GM23248 (cell line): ENCODE data around the gene KRTAP1-1. TPM values are rescaled to one million over a fixed set of nuclear protein-coding genes. Genes with fewer than 3 reads are reported as not detected.

ENCODE experiments used
- DNase-seq: peaks from one replicate; pipeline ENCODE4 v3.0.0-alpha.2; 2015
- H2AFZ ChIP-seq: fragments of 200-600 bp; sonication (generic); 2 replicates; pipeline ENCODE4 v1.6.1; 2016; ENCODE audit warnings: antibody characterized with exemption
- H3F3A ChIP-seq: fragments of 200-600 bp; sonication (generic); 2 replicates; pipeline ENCODE4 v1.6.1; 2016; ENCODE audit warnings: mild to moderate bottlenecking, antibody characterized with exemption, mixed run types; ENCODE audit not compliant: insufficient read depth
- H3K27ac ChIP-seq: fragments of 200-600 bp; sonication (generic); 2 replicates; pipeline ENCODE4 v1.5.1; 2016; ENCODE audit warnings: mild to moderate bottlenecking
- H3K27me3 ChIP-seq: fragments of 200-600 bp; sonication (generic); replicated peaks from 2 replicates; pipeline ENCODE4 v1.6.1; 2016; ENCODE audit warnings: mild to moderate bottlenecking; ENCODE audit not compliant: insufficient read depth
- H3K36me3 ChIP-seq: fragments of 200-600 bp; sonication (generic); 2 replicates; pipeline ENCODE4 v1.6.1; 2016; ENCODE audit warnings: low read depth, mild to moderate bottlenecking
- H3K4me1 ChIP-seq: fragments of 200-600 bp; sonication (generic); 2 replicates; pipeline ENCODE4 v1.6.1; 2016; ENCODE audit warnings: mild to moderate bottlenecking; ENCODE audit not compliant: insufficient read depth
- H3K4me2 ChIP-seq: fragments of 200-600 bp; sonication (generic); one replicate; pipeline ENCODE4 v1.6.1; 2016; ENCODE audit warnings: mild to moderate bottlenecking; ENCODE audit not compliant: unreplicated experiment
- H3K4me3 ChIP-seq: fragments of 200-600 bp; sonication (generic); 2 replicates; pipeline ENCODE4 v1.5.1; 2016; ENCODE audit warnings: mild to moderate bottlenecking
- H3K79me2 ChIP-seq: fragments of 200-600 bp; sonication (generic); 2 replicates; pipeline ENCODE4 v1.6.1; 2016; ENCODE audit warnings: mild to moderate bottlenecking; ENCODE audit not compliant: insufficient read depth
- H3K9ac ChIP-seq: fragments of 200-600 bp; sonication (generic); 2 replicates; pipeline ENCODE4 v1.6.1; 2016; ENCODE audit warnings: mild to moderate bottlenecking
- H3K9me2 ChIP-seq: fragments of 200-600 bp; sonication (generic); 2 replicates; pipeline ENCODE4 v1.6.1; 2016; ENCODE audit warnings: mixed run types, mild to moderate bottlenecking, moderate library complexity; ENCODE audit not compliant: insufficient read depth
- H3K9me3 ChIP-seq: fragments of 200-600 bp; sonication (generic); one replicate; pipeline ENCODE4 v1.6.1; 2017; ENCODE audit warnings: low read depth
- H4K20me1 ChIP-seq: fragments of 200-600 bp; sonication (generic); 2 replicates; pipeline ENCODE4 v1.6.0; 2016; ENCODE audit not compliant: insufficient read depth
- EZH2 ChIP-seq: fragments of 200-600 bp; sonication (generic); IDR thresholded peaks from 2 replicates; pipeline ENCODE4 v1.6.1; 2018; ENCODE audit warnings: antibody characterized with exemption, mild to moderate bottlenecking; ENCODE audit not compliant: insufficient read depth, poor library complexity, severe bottlenecking
- EZH2phosphoT487 ChIP-seq: fragments of 200-600 bp; sonication (generic); IDR thresholded peaks from 2 replicates; pipeline ENCODE4 v1.6.1; 2018; ENCODE audit warnings: antibody characterized with exemption, moderate library complexity, mild to moderate bottlenecking, low read depth; ENCODE audit not compliant: insufficient read depth
- WGBS, 2 experiments: methylation state at CpG; one replicate each; pipeline ENCODE4 v1.1.6; 2015 to 2017; ENCODE audit warnings: low lambda C conversion rate in 2 of 2, low coverage in 1 of 2; ENCODE audit errors: missing lambda C conversion rate in 2 of 2; 5-methylcytosine and 5-hydroxymethylcytosine counted together
- in situ Hi-C: fragments of 300-500 bp; cut with MboI; formaldehyde crosslinking; loops from 2 replicates; pipeline ENCODE4 v1.15.0; 2020
- polyA plus RNA-seq: library from polyadenylated mRNA; unstranded; fragments of >200 nt; fragmentation: Nextera tagmentation; extraction: Ambion mirVana; gene quantifications from 2 replicates; pipeline ENCODE4 v1.2.1, GENCODE V29; 2016
- total RNA-seq: library from RNA; depleted of rRNA; stranded (reverse); fragments of >200 nt; shearing (Covaris generic); gene quantifications from 2 replicates; pipeline ENCODE4 v1.2.3, GENCODE V29; 2014

KRTAP1-1 gene
- total and polyA plus RNA-seq, 2 experiments from 2014 or later: 2.6 to 4.2 TPM

- no peaks in the 10 kb centered on the region for H3K9me2 ChIP-seq
- no peak for TF ChIP-seq EZH2phosphoT487
- no peak for TF ChIP-seq EZH2
- no peaks in the 10 kb centered on the region for H3K9me3 ChIP-seq
- no peak for DNase-seq
- H3K4me3 ChIP-seq: no peak overlapping the region
- peaks cover 16% of the 10 kb centered on the region for H3K4me1 ChIP-seq
- H3K27me3 ChIP-seq: no peaks in the 10 kb centered on the region
- no peak overlapping the region for H3K9ac ChIP-seq
- H3F3A ChIP-seq: peaks cover 28% of the 10 kb centered on the region
- in situ Hi-C loops: no loop called here
- no peaks in the 10 kb centered on the region for H4K20me1 ChIP-seq
- no peak overlapping the region for H3K27ac ChIP-seq
- 90 to 92% methylated on average over 13 of the region's 13 CpGs for WGBS, 2 experiments
- H3K79me2 ChIP-seq: no peaks in the 10 kb centered on the region
- no peak overlapping the region for H3K4me2 ChIP-seq
- H2AFZ ChIP-seq: no peak overlapping the region
- H3K36me3 ChIP-seq: no peaks in the 10 kb centered on the region
These were observed 24.6 kb downstream of the KRTAP1-1 start for GRCh38 chr17:41016578-41017215.

- Histone ChIP-seq H3K4me2 (no peak overlapping the region), H2AFZ (no peak overlapping the region), H3K79me2 (no peaks in the 10 kb centered on the region), H3K9me3 (no peaks in the 10 kb centered on the region), H3K4me1 (peaks cover 16% of the 10 kb centered on the region), H3F3A (peaks cover 28% of the 10 kb centered on the region), H3K9ac (no peak overlapping the region), H3K9me2 (no peaks in the 10 kb centered on the region), H3K27me3 (no peaks in the 10 kb centered on the region), H4K20me1 (no peaks in the 10 kb centered on the region), H3K36me3 (no peaks in the 10 kb centered on the region), H3K4me3 (no peak overlapping the region), H3K27ac (no peak overlapping the region)
- TF ChIP-seq EZH2 (no peak), EZH2phosphoT487 (no peak)
- 74 to 78% methylated on average over 7 of the region's 7 CpGs for WGBS, 2 experiments
- in situ Hi-C loops: no loop called here
- no peak for DNase-seq
These were observed 25.8 kb downstream of the KRTAP1-1 start for GRCh38 chr17:41015454-41015853.

GRCh38 chr17:41013606-41014005, 27.6 kb downstream of the KRTAP1-1 start:
- Histone ChIP-seq H3K36me3 (no peaks in the 10 kb centered on the region), H3K79me2 (no peaks in the 10 kb centered on the region), H4K20me1 (no peaks in the 10 kb centered on the region), H3K4me2 (peak overlapping the region; percentile 16), H3K9me2 (no peaks in the 10 kb centered on the region), H3K27me3 (no peaks in the 10 kb centered on the region), H2AFZ (no peak overlapping the region), H3K4me3 (no peak overlapping the region), H3K4me1 (peaks cover 16% of the 10 kb centered on the region), H3K9ac (no peak overlapping the region), H3F3A (peaks cover 28% of the 10 kb centered on the region), H3K9me3 (no peaks in the 10 kb centered on the region), H3K27ac (peak overlapping the region; percentile 60)
- DNase-seq: peak; percentile 79
- 0 to 13% methylated on average over 1 of the region's 1 CpG for WGBS, 2 experiments
- in situ Hi-C loops: no loop called here
- no peak for TF ChIP-seq EZH2phosphoT487
- no peak for TF ChIP-seq EZH2

GRCh38 chr17:41013181-41013580, 28.1 kb downstream of the KRTAP1-1 start:
- Histone ChIP-seq H3K9me2 (no peaks in the 10 kb centered on the region), H3K4me3 (no peak overlapping the region), H3K4me1 (peaks cover 16% of the 10 kb centered on the region), H3K9ac (no peak overlapping the region), H3F3A (peaks cover 28% of the 10 kb centered on the region), H3K27me3 (no peaks in the 10 kb centered on the region), H3K9me3 (no peaks in the 10 kb centered on the region), H3K27ac (peak overlapping the region; percentile 60), H3K4me2 (peak overlapping the region; percentile 16), H4K20me1 (no peaks in the 10 kb centered on the region), H3K36me3 (no peaks in the 10 kb centered on the region), H2AFZ (peak overlapping the region; percentile 34), H3K79me2 (no peaks in the 10 kb centered on the region)
- DNase-seq: peak; percentile 81
- TF ChIP-seq EZH2phosphoT487 (no peak), EZH2 (no peak)
- in situ Hi-C loops: no loop called here
- WGBS, 2 experiments: 8 to 10% methylated on average over 3 of the region's 3 CpGs
